Motor neuron (in vitro differentiated cells): ENCODE data around the gene HHAT. TPM values are rescaled to one million over a fixed set of nuclear protein-coding genes. Genes with fewer than 3 reads are reported as not detected.
A peak's percentile ranks its signal among the peaks of the same experiment; 100 is the strongest.
"Not testable (repeated sequence)": the region's sequence is repeated elsewhere in the genome, so short reads cannot be mapped to it uniquely, and the experiment has no call there.

Experiments used
- ATAC-seq, 8 experiments: fragments of 200-7000 bp; cut with Tn5 transposase; replicated peaks in 6 of 8; 2 replicates each; pipeline ENCODE4 v1.8.0; 2021; ENCODE audit warnings: mild to moderate bottlenecking in 8 of 8, moderate library complexity in 8 of 8
- H3K27ac ChIP-seq, 2 donors: fragments of 250-450 bp; sonication (Bioruptor Pico); 2 replicates each; pipeline ENCODE4 v1.9.0; 2021; ENCODE audit warnings: antibody characterized with exemption in 2 of 2, mild to moderate bottlenecking in 2 of 2, moderate library complexity in 1 of 2
- H3K4me1 ChIP-seq, 2 donors: fragments of 250-450 bp; sonication (Bioruptor Pico); replicated peaks in 1 of 2; 2 replicates each; pipeline ENCODE4 v1.6.1; 2021; ENCODE audit warnings: antibody characterized with exemption in 2 of 2, mild to moderate bottlenecking in 2 of 2, moderate library complexity in 1 of 2
- H3K4me3 ChIP-seq, 5 donors: fragments of 250-450 bp; sonication (Bioruptor Pico); 2 replicates each; pipeline ENCODE4 v1.9.0; 2021; ENCODE audit warnings: antibody characterized with exemption in 5 of 5, mild to moderate bottlenecking in 5 of 5, moderate library complexity in 4 of 5
- WGBS, 10 experiments: fragments of 450-650 bp; shearing (Covaris generic); methylation state at CpG; one replicate each; pipeline ENCODE4 v1.0.0; 2022; 5-methylcytosine and 5-hydroxymethylcytosine counted together
- in situ Hi-C, 9 experiments: fragments of 400-800 bp; cut with MboI; loops; one replicate each; pipeline ENCODE4 v1.15.0; 2021; ENCODE audit warnings: low sequenced_read_pairs in 9 of 9, low pct_unique_long_range_greater_than_20kb in 2 of 9; ENCODE audit not compliant: unreplicated experiment in 9 of 9
- total RNA-seq, 8 experiments: library from RNA; unstranded; fragments of 300-600 nt; gene quantifications; 2 replicates each; pipeline versions ENCODE4 v1.2.3 to v1.2.4, GENCODE V29; 2022

The HHAT gene
- total RNA-seq, 8 experiments from 2014 or later = 3.9 to 128 (median 7.8) TPM

DNA sequence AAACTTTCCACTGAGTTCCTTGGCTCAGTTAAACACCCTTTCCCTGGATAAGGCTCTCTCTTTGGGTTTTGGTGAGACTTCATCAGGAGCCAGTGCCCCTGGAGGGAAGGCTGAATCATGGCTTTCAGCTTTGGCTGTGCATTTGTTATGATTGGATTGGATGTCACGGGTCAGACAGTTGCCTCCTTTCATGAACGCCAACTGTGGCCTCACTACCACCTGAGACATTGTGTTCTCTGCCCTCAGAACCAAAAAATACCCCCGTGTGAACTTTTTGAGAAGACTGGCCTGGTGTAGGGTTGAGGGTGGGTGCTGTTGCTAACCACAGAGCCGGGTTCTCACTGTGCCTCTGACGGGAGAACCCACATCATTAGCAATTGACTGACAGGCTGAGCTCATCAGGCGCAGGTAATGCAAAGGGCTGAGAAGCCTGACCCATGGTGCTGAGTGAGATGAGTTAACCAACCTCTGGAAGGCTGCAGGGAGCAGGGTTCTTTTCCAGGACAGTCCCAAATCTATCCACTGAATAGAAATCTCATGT is 65.6 kb downstream of the HHAT start:
- in situ Hi-C loops = no loop called here
- H3K4me1 ChIP-seq = peaks cover 0 to 4% of the 10 kb centered on the region in 2 donors
- peak in 1 of 8 experiments; percentile 18 for ATAC-seq
- H3K27ac ChIP-seq = no peak overlapping the region
- WGBS, 10 experiments = 17 to 87% (median 69%) methylated on average over 1 to 6 of the region's 6 CpGs; no CpG with 5 or more reads in 2 of the 10 experiments
- H3K4me3 ChIP-seq = no peak overlapping the region

DNA sequence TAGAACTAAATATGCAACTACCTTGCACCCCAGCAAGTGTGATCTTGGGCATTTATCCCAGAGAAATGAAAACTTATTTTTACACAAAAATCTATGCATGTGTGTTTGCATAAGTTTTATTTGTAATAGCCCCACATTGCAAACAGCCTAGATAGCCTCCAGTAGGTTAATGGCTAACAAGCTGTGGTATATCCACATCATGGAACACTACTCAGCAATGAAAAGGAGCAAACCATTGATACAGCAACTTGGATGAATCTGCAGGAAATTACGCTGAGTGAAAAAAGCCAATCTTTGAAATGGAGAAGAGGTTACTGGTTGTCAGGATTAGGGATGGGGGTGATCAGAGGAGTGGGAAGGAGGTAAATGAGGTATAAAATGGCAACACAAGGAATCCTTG is 67.8 kb downstream of the HHAT start:
- ATAC-seq = no peak
- no peak overlapping the region for H3K27ac ChIP-seq
- H3K4me3 ChIP-seq = no peak overlapping the region
- 71 to 100% (median 85%) methylated on average over 1 of the region's 1 CpG; no CpG with 5 or more reads in 4 of the 10 experiments for WGBS, 10 experiments
- H3K4me1 ChIP-seq = peaks cover 0 to 4% of the 10 kb centered on the region in 2 donors
- in situ Hi-C loops = no loop called here

DNA sequence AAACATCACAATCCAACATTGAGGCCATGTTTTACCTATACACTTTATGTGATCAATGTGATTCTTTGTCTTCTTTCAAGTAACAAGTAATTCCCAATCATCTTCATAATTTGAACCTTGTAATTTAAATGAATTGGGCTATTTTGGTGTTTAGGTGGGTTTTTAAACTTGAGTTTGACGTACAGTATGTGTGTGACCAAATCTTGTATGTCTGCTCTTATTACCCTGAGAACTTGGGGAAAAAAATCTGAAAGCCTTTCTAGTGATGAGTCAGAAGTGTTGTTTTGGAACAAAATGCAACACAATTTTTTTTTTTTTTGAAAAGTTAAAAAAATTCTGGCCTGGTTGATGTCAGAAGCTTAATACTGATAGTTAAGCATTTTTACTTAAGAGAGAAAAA is 68.5 kb downstream of the HHAT start:
- ATAC-seq = no peak
- no peak overlapping the region for H3K4me3 ChIP-seq
- in situ Hi-C loops = no loop called here
- 17 to 100% (median 93%) methylated on average over 1 of the region's 1 CpG for WGBS, 10 experiments
- peaks cover 0 to 4% of the 10 kb centered on the region in 2 donors for H3K4me1 ChIP-seq
- no peak overlapping the region for H3K27ac ChIP-seq

DNA sequence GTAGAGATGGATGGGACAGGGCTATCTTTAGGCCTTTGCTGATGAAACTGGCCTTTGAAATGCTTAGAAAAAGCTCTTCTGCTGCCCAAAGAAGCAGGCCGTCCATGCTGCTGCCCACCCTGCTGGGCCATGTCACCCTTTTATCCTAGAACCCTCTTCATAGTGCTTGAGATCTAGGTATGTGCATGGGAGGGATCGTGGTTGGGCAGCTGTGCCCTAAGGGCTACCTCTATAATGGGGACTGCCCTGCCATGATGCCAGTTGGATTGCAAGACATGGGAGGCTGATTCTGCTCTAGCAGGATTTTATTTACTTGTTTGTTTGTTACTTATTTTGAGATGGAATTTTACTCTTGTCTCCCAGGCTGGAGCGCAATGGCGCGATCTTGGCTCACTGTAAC is 69.0 kb downstream of the HHAT start:
- ATAC-seq = no peak
- WGBS, 10 experiments = 0 to 100% (median 96%) methylated on average over 1 to 5 of the region's 5 CpGs; no CpG with 5 or more reads in 1 of the 10 experiments
- in situ Hi-C loops = no loop called here
- Histone ChIP-seq H3K27ac (no peak overlapping the region), H3K4me1 (peaks cover 0 to 4% of the 10 kb centered on the region in 2 donors), H3K4me3 (no peak overlapping the region)

DNA sequence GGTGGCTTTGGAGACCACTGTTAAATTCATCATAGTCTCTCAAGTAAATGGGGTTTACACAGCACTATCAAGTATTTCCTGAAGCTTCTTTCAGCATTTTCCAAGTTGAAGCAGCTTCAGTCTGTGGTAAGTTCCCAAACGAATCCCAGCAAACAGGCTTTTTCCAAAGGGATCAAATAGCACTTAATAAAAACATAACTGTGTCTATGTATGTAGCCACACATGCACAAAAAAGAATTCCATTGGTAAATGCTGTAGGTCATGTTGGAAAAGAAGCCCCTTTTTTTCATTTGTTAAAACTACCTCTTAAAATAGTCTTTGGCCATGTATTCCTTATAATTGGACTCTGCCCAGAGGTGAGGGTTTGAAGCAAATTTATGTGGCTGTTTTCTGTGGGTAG is 69.8 kb downstream of the HHAT start:
- Histone ChIP-seq H3K4me3 (no peak overlapping the region), H3K27ac (no peak overlapping the region), H3K4me1 (peaks cover 0 to 4% of the 10 kb centered on the region in 2 donors)
- 40 to 83% (median 56%) methylated on average over 1 of the region's 1 CpG; no CpG with 5 or more reads in 3 of the 10 experiments for WGBS, 10 experiments
- no peak for ATAC-seq
- in situ Hi-C loops = no loop called here

DNA sequence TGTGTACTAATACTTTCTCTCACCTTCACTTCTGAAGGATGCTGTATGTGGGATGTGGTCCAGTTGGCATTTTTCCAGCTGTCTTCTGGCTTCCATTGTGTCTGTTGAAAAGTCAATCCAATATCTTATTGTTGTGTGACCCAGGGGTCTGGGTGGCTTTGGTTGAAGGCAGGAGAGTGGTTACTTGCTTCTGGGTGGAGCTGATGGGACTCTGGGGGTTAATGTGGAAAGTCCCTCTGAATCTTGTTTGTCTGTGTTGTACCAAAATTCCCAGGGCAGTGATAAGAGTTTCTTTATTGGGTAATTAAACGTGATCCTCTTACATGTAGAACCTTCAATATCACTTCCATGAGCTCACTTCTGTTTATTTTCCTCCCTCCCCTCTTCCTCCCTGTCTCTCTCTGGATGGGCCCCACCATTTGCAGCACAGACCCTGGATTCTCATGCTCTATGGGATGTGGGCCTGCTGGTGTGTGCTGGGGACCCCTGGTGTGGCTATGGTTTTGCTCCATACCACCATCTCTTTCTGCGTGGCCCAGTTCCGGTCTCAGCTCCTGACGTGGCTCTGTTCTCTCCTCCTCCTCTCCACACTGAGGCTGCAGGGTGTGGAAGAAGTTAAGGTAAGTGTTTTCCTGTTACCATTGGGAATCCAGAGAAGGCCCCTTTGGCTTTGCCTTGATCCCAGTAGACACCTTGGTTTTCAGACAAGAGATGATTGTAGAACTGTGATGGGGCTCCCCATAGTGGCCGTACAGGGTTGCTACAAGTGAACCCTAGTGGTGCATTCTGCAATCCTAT is 71.5 kb downstream of the HHAT start:
- 25 to 100% (median 75%) methylated on average over 1 to 5 of the region's 5 CpGs; no CpG with 5 or more reads in 4 of the 10 experiments for WGBS, 10 experiments
- Histone ChIP-seq H3K4me3 (no peak overlapping the region), H3K4me1 (peaks cover 0 to 4% of the 10 kb centered on the region in 2 donors), H3K27ac (no peak overlapping the region)
- peak; percentile 58 to 100 (median 86) for ATAC-seq
- in situ Hi-C loops = loop anchor here in 8 of 9 experiments (10.0 to 25.0 kb wide), 2 partner anchors 735 to 737 kb away; partner anchors contain the start of gene KCNH1 (in 8 of the 8)

DNA sequence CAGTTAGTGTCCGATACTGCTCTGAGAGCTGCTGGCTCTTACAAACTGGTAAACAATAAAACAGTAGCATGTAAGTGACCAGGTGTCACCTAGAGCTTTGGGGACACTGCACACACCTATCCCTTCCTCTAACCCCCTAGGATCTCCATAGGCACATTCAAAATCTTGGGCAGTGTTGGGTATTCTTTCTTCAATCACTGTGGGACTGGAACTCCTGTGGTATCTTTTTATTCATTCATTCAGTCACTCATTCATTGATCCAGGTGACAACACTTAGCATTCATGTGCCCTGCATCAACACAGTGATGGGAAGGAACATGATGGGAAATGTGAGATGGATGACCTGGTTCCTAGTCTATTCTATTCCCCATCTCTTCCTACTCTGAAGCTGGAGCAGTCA is 73.9 kb downstream of the HHAT start:
- ATAC-seq = no peak
- WGBS, 10 experiments = 10 to 100% (median 92%) methylated on average over 1 of the region's 1 CpG; no CpG with 5 or more reads in 5 of the 10 experiments
- H3K4me3 ChIP-seq = no peak overlapping the region
- H3K4me1 ChIP-seq = peaks cover 0 to 4% of the 10 kb centered on the region in 2 donors
- H3K27ac ChIP-seq = no peak overlapping the region
- in situ Hi-C loops = loop anchor here in 8 of 9 experiments (10.0 to 25.0 kb wide), 2 partner anchors 732 to 735 kb away; partner anchors contain the start of gene KCNH1 (in 8 of the 8)

DNA sequence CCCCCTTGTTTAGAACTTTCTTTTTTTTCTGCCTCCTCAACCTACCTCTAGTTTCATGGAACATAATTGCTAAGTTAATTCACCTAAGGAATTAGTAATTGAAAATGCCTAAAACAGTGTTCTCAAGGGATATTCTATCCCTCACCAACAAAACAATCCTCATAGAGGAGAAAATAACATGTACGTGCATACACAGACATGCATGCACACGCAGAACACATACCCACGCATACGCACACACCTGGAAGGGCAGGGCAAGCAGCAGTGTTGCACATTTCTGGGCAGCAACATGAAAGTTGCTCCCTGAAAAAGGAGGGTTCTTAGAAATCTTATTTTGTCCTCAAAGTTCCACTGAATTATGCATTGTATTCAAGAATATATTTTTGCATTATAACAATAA is 76.6 kb downstream of the HHAT start:
- 64 to 100% (median 98%) methylated on average over 1 to 4 of the region's 4 CpGs; no CpG with 5 or more reads in 4 of the 10 experiments for WGBS, 10 experiments
- in situ Hi-C loops = loop anchor here in 8 of 9 experiments (10.0 to 25.0 kb wide), 2 partner anchors 729 to 732 kb away; partner anchors contain the start of gene KCNH1 (in 8 of the 8)
- ATAC-seq = no peak
- Histone ChIP-seq H3K4me3 (no peak overlapping the region), H3K27ac (no peak overlapping the region), H3K4me1 (peaks cover 0 to 4% of the 10 kb centered on the region in 2 donors)

DNA sequence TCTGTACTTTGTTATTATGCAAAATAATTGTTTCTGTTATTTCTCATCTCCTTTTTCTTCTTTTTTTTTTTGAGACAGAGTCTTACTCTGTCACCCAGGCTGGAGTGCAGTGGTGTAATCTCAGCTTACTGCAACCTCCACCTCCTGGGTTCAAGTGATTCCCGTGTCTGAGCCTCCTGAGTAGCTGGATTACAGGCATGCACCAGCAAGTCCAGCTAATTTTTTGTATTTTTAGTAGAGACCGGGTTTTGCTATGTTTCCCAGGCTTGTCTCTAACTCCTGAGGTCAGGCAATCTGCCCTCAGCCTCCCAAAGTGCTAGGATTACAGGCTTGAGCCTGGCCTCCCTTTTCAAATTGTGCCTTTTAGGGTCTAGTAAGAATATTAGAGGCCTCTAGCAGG is 77.6 kb downstream of the HHAT start:
- ATAC-seq, H3K4me3 ChIP-seq, H3K27ac ChIP-seq, H3K4me1 ChIP-seq: not testable (repeated sequence)
- WGBS, 10 experiments = 14 to 84% (median 66%) methylated on average over 1 to 2 of the region's 2 CpGs; no CpG with 5 or more reads in 1 of the 10 experiments
- in situ Hi-C loops = loop anchor here in 8 of 9 experiments (10.0 to 25.0 kb wide), 2 partner anchors 728 to 731 kb away; partner anchors contain the start of gene KCNH1 (in 8 of the 8)

DNA sequence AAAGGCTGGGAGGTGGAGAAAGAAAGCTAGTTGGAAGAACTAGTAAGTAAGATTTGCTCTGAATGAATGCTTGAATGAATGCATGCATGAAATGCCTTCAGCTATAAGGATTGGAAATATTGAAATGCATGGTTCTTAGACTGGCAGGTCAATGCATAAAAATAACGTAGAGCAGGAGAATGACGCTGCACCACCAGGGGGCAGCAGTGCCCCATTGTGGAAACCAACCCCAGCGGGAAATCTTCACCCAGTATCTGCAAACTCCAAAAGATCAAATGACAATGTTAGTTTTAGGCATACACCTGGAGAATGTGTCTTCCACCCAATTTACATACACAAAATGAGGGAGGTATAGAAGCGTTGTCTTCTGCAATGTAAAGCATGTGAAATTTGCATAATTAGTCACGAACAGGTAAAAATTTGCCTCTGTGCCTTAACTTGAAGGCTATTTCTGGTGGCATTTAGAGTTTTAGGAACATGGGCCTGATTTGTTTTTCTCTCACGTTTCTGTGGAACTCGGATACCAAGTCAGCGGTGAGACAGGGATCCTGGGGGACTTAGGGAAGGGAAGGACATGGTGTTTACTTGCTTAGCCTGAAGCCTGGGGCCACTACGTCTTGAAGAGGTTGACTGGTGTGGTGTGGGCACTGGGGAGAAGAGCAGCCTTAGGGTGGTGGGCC is 78.6 kb downstream of the HHAT start:
- 5 to 31% (median 17%) methylated on average over 4 to 9 of the region's 9 CpGs; no CpG with 5 or more reads in 3 of the 10 experiments for WGBS, 10 experiments
- ATAC-seq = peak; percentile 64 to 95 (median 74)
- Histone ChIP-seq H3K4me3 (no peak overlapping the region), H3K4me1 (peaks cover 0 to 4% of the 10 kb centered on the region in 2 donors), H3K27ac (no peak overlapping the region)
- in situ Hi-C loops = loop anchor here in 8 of 9 experiments (10.0 to 25.0 kb wide), 2 partner anchors 727 to 730 kb away; partner anchors contain the start of gene KCNH1 (in 8 of the 8)

DNA sequence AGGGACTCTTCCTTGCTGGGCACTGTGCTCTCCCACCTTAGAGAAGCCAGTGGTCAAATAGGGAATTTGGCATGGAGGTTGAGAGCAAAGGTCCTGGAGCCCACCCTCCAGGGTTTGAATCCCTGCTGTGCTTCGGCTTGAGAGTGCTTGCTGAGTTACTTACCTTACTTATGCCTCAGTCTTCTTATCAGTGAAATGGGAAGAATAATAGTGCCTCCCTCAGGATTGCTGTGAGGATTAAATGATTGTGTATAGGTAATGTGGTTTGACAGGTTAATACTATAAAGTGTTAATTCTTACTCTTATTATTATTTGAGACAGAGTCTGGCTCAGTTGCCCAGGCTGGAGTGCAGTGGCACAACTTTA is 79.2 kb downstream of the HHAT start:
- in situ Hi-C loops = loop anchor here in 8 of 9 experiments (10.0 to 25.0 kb wide), 2 partner anchors 727 to 729 kb away; partner anchors contain the start of gene KCNH1 (in 8 of the 8)
- no peak overlapping the region for H3K4me3 ChIP-seq
- WGBS, 10 experiments = 67 to 100% (median 87%) methylated on average over 1 of the region's 1 CpG; no CpG with 5 or more reads in 6 of the 10 experiments
- ATAC-seq = no peak
- H3K27ac ChIP-seq = no peak overlapping the region
- peaks cover 0 to 4% of the 10 kb centered on the region in 2 donors for H3K4me1 ChIP-seq

DNA sequence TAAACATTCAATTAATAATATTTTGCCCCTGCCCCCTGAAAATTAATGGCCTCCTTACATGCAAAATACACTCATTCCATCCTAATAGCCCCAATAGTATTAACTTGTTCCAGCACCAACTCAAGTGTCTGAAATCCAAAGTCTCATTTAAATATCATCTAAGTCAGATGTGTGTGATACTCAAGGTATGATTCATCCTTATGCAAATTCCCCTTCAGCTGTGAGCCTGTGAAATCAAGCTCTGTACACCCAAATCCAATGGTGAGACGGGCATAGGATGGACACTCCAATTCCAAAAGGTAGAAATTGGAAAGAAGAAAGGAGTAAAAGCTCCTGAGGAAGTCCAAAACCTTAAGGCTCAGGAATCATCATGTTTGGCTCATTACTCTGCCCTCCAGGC is 83.5 kb downstream of the HHAT start:
- no peak overlapping the region for H3K4me3 ChIP-seq
- ATAC-seq = peak in 2 of 8 experiments; percentile 88 to 92
- 55 to 100% methylated on average over 1 of the region's 1 CpG; no CpG with 5 or more reads in 8 of the 10 experiments for WGBS, 10 experiments
- H3K4me1 ChIP-seq = no peaks in the 10 kb centered on the region
- in situ Hi-C loops = loop anchor here in 8 of 9 experiments (10.0 to 25.0 kb wide), 2 partner anchors 163 to 725 kb away; partner anchors contain the start of gene KCNH1 (in 7 of the 8)
- no peak overlapping the region for H3K27ac ChIP-seq
